CD8-positive, alpha-beta memory T cell (primary cell): Measurements from ENCODE around the gene FFAR1. TPM values are rescaled to one million over a fixed set of nuclear protein-coding genes. Genes with fewer than 3 reads are reported as not detected.
A peak's percentile ranks its signal among the peaks of the same experiment; 100 is the strongest.

Experiments
- CTCF ChIA-PET: fragments of 350-600 bp; sonication (Branson Sonifier 250); formaldehyde crosslinking; loops from one replicate; lab custom pipeline; 2021; ENCODE audit warnings: antibody characterized with exemption; lab: Charles Lee
- POLR2A ChIA-PET: fragments of 350-600 bp; sonication (Branson Sonifier 250); formaldehyde crosslinking; loops from one replicate; lab custom pipeline; 2021; ENCODE audit warnings: antibody characterized with exemption; lab: Charles Lee
- DNase-seq, 5 donors: peaks; one replicate each; pipeline versions ENCODE4 v3.0.0 to v3.0.0-alpha.2; 2020 to 2022; ENCODE audit warnings: mixed read lengths in 1 of 5
- H3K27ac ChIP-seq: one replicate; pipeline ENCODE4 v1.7.0; 2013; ENCODE audit warnings: low read depth, mild to moderate bottlenecking, low read length, moderate library complexity
- H3K27me3 ChIP-seq: 2 replicates; pipeline ENCODE4 v1.7.0; 2013; ENCODE audit warnings: low read length, mild to moderate bottlenecking; ENCODE audit not compliant: insufficient read depth, poor library complexity, severe bottlenecking
- H3K36me3 ChIP-seq: 2 replicates; pipeline ENCODE4 v1.7.0; 2013; ENCODE audit warnings: mild to moderate bottlenecking, low read length, moderate library complexity; ENCODE audit not compliant: insufficient read depth
- H3K4me1 ChIP-seq: 2 replicates; pipeline ENCODE4 v1.7.0; 2013; ENCODE audit warnings: mild to moderate bottlenecking, low read length, moderate library complexity; ENCODE audit not compliant: insufficient read depth
- H3K4me3 ChIP-seq: 2 replicates; pipeline ENCODE4 v1.7.0; 2013; ENCODE audit warnings: mild to moderate bottlenecking, low read length
- H3K9me3 ChIP-seq: 2 replicates; pipeline ENCODE4 v1.7.0; 2013; ENCODE audit warnings: mild to moderate bottlenecking, low read length
- H3K27ac Mint-ChIP-seq, 8 donors: one replicate each; pipeline ENCODE4 v1.8.0; 2020 to 2021; ENCODE audit warnings: mixed read lengths in 8 of 8, mild to moderate bottlenecking in 6 of 8, inconsistent platforms in 3 of 8, moderate library complexity in 3 of 8
- H3K27me3 Mint-ChIP-seq, 2 donors: one replicate each; pipeline ENCODE4 v1.8.0; 2020 to 2021; ENCODE audit warnings: mixed read lengths in 2 of 2, mild to moderate bottlenecking in 1 of 2, moderate library complexity in 1 of 2
- H3K36me3 Mint-ChIP-seq, 3 donors: one replicate each; pipeline ENCODE4 v1.8.0; 2020 to 2021; ENCODE audit warnings: mixed read lengths in 3 of 3, inconsistent platforms in 1 of 3, mild to moderate bottlenecking in 1 of 3
- H3K4me1 Mint-ChIP-seq, 3 donors: one replicate each; pipeline ENCODE4 v1.8.0; 2020 to 2021; ENCODE audit warnings: mixed read lengths in 3 of 3, inconsistent platforms in 1 of 3, mild to moderate bottlenecking in 1 of 3
- H3K4me3 Mint-ChIP-seq, 7 donors: one replicate each; pipeline ENCODE4 v1.8.0; 2020 to 2021; ENCODE audit warnings: mixed read lengths in 7 of 7, mild to moderate bottlenecking in 6 of 7, moderate library complexity in 4 of 7, inconsistent platforms in 2 of 7
- H3K9me3 Mint-ChIP-seq, 5 donors: one replicate each; pipeline ENCODE4 v1.8.0; 2020 to 2022; ENCODE audit warnings: mixed read lengths in 5 of 5, mild to moderate bottlenecking in 3 of 5, moderate library complexity in 2 of 5, inconsistent platforms in 1 of 5
- polyA plus RNA-seq: library from polyadenylated mRNA; unstranded; fragments of 300-500 nt; fragmentation: Illumina TruSeq; gene quantifications from one replicate; pipeline ENCODE4 v1.2.3, GENCODE V29; 2021
- total RNA-seq, 2 experiments: library from RNA; stranded (reverse); gene quantifications; one replicate each; pipeline ENCODE4 v1.2.3, GENCODE V29; 2021

FFAR1 gene, protein sequence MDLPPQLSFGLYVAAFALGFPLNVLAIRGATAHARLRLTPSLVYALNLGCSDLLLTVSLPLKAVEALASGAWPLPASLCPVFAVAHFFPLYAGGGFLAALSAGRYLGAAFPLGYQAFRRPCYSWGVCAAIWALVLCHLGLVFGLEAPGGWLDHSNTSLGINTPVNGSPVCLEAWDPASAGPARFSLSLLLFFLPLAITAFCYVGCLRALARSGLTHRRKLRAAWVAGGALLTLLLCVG (N-terminal part only)
- total RNA-seq (not detected), polyA plus RNA-seq (not detected)

GRCh38 chr19:35347171-35347929, at the start of gene FFAR1:
Gene FFAR1 (plus strand): TSS chr19:35347902. CDS start chr19:35351552, 3,650 bp downstream.
- H3K36me3 ChIP-seq = no peaks in the 10 kb centered on the region
- Mint-ChIP-seq H3K4me1 (peaks cover 25 to 27% (median 26%) of the 10 kb centered on the region in 3 donors), H3K27ac (peak within 1 kb of the TSS in 7 of 8 donors; percentile 71 to 91 (median 81)), H3K4me3 (peak within 1 kb of the TSS; percentile 49 to 90 (median 73)), H3K36me3 (no peaks in the 10 kb centered on the region), H3K9me3 (peaks cover 0 to 2% (median 0%) of the 10 kb centered on the region in 5 donors), H3K27me3 (peaks cover 8 to 18% of the 10 kb centered on the region in 2 donors)
- H3K27me3 ChIP-seq = no peaks in the 10 kb centered on the region
- peaks cover 21% of the 10 kb centered on the region for H3K4me1 ChIP-seq
- H3K4me3 ChIP-seq = peak within 1 kb of the TSS; percentile 26
- ChIA-PET CTCF (interaction anchor here (0.6 to 0.9 kb wide), 2 partner anchors 8 to 121 kb away, joined by 3 read pairs; no protein-coding TSS in a partner anchor), POLR2A (interaction anchor here (0.6 to 0.7 kb wide), 2 partner anchors 79 to 84 kb away, joined by 3 read pairs; no protein-coding TSS in a partner anchor)
- no peaks in the 10 kb centered on the region for H3K9me3 ChIP-seq
- no peak within 1 kb of the TSS for H3K27ac ChIP-seq
- DNase-seq = peak in 3 of 5 donors; percentile 14 to 58 (median 31)

DNA sequence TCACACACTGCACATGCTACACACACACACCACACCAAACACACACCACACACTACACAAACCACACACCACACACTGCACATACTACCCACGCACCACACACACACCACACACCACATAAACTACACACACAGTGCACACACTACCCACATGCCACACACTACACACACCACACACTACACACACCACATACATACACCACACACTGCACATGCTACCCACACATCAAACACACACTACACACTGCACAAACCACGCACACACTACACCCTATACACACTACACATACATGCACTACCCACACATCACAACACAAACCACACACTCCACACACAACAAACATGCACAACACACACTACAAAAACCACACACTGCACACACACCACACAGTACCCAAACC, 49.8 kb upstream of the FFAR1 start:
- peaks cover 0 to 4% of the 10 kb centered on the region in 2 donors for H3K27me3 Mint-ChIP-seq
- ChIA-PET CTCF (no interaction called here), POLR2A (no interaction called here)
- Histone ChIP-seq H3K4me1 (peaks cover 10% of the 10 kb centered on the region), H3K27me3 (no peaks in the 10 kb centered on the region), H3K4me3 (no peak overlapping the region), H3K27ac (no peak overlapping the region), H3K9me3 (no peaks in the 10 kb centered on the region), H3K36me3 (no peaks in the 10 kb centered on the region)
- no peaks in the 10 kb centered on the region for H3K9me3 Mint-ChIP-seq
- no peaks in the 10 kb centered on the region for H3K36me3 Mint-ChIP-seq
- no peak for DNase-seq
- H3K4me1 Mint-ChIP-seq = peaks cover 0 to 9% (median 6%) of the 10 kb centered on the region in 3 donors
- H3K27ac Mint-ChIP-seq = no peak overlapping the region
- no peak overlapping the region for H3K4me3 Mint-ChIP-seq

DNA sequence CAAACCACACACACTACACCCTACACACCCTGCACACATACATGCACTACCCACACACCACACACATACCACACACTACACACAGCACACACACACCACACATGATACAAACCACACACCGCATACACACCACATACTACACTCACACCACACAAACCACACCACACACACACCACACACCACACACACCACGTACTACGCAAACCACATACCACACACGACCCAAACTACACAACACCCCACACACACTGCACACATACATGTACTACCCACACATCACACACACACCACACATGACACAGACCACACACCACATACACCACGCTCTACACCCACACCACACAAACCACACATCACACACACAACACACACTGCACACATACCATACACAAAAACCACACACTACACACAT, 49.1 kb upstream of the FFAR1 start:
- Mint-ChIP-seq H3K4me3 (no peak overlapping the region), H3K27ac (no peak overlapping the region), H3K27me3 (peaks cover 0 to 4% of the 10 kb centered on the region in 2 donors), H3K36me3 (no peaks in the 10 kb centered on the region), H3K4me1 (peaks cover 0 to 9% (median 6%) of the 10 kb centered on the region in 3 donors), H3K9me3 (no peaks in the 10 kb centered on the region)
- Histone ChIP-seq H3K4me1 (peaks cover 10% of the 10 kb centered on the region), H3K27ac (no peak overlapping the region), H3K4me3 (no peak overlapping the region), H3K36me3 (no peaks in the 10 kb centered on the region), H3K27me3 (no peaks in the 10 kb centered on the region), H3K9me3 (no peaks in the 10 kb centered on the region)
- ChIA-PET CTCF (no interaction called here), POLR2A (no interaction called here)
- DNase-seq = no peak

GRCh38 chr19:35299523-35300338, 48.0 kb upstream of the FFAR1 start:
- H3K4me1 Mint-ChIP-seq = peaks cover 0 to 9% (median 6%) of the 10 kb centered on the region in 3 donors
- no peaks in the 10 kb centered on the region for H3K36me3 Mint-ChIP-seq
- no peaks in the 10 kb centered on the region for H3K9me3 Mint-ChIP-seq
- Histone ChIP-seq H3K36me3 (no peaks in the 10 kb centered on the region), H3K4me1 (peaks cover 10% of the 10 kb centered on the region), H3K27me3 (no peaks in the 10 kb centered on the region), H3K27ac (no peak overlapping the region), H3K4me3 (no peak overlapping the region), H3K9me3 (no peaks in the 10 kb centered on the region)
- peaks cover 0 to 1% of the 10 kb centered on the region in 2 donors for H3K27me3 Mint-ChIP-seq
- DNase-seq = no peak
- H3K27ac Mint-ChIP-seq = no peak overlapping the region
- H3K4me3 Mint-ChIP-seq = no peak overlapping the region
- POLR2A ChIA-PET = no interaction called here
- CTCF ChIA-PET = no interaction called here

DNA sequence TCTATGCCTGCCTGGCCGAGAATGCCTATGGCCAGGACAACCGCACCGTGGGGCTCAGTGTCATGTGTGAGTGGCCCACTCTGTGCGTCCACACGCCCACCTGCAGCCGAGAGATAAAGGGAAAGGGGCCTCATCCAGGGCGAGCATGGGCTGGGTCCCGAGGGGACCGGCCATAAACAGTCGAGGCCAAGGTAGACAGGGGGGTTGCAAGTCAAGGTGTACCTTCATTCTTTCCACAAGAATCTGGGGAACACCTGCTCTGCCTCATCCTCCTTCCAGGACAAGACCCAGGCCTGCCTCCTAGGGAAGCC, 47.4 kb upstream of the FFAR1 start:
- no peaks in the 10 kb centered on the region for H3K27me3 ChIP-seq
- H3K36me3 ChIP-seq = no peaks in the 10 kb centered on the region
- Mint-ChIP-seq H3K4me3 (no peak overlapping the region), H3K36me3 (no peaks in the 10 kb centered on the region), H3K27me3 (peaks cover 0 to 1% of the 10 kb centered on the region in 2 donors), H3K4me1 (peaks cover 0 to 9% (median 6%) of the 10 kb centered on the region in 3 donors), H3K9me3 (no peaks in the 10 kb centered on the region), H3K27ac (no peak overlapping the region)
- no peaks in the 10 kb centered on the region for H3K9me3 ChIP-seq
- no peak overlapping the region for H3K27ac ChIP-seq
- ChIA-PET POLR2A (no interaction called here), CTCF (no interaction called here)
- no peak for DNase-seq
- no peak overlapping the region for H3K4me3 ChIP-seq
- peaks cover 10% of the 10 kb centered on the region for H3K4me1 ChIP-seq

DNA sequence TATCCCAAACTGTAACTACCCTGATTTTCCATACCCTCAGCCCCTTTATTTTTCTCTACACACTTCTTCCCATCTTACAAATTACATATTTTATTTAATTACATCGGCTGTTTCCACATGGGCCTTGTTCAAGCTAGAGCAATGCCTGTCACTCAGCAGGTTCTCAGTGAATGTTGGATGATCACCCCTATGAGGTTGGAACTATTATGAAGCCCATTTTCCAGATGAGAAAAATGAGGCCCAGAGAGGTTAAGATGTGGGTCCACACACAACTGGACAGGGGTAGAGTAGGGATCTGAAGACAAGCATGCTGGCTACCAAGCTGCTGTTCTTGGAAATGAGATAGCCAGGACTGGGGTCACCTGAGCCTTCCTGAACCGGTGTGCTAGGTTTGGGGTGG, 45.7 kb upstream of the FFAR1 start:
- H3K27me3 ChIP-seq = no peaks in the 10 kb centered on the region
- no peaks in the 10 kb centered on the region for H3K36me3 Mint-ChIP-seq
- no peak overlapping the region for H3K4me3 ChIP-seq
- DNase-seq = no peak
- no peaks in the 10 kb centered on the region for H3K36me3 ChIP-seq
- no peaks in the 10 kb centered on the region for H3K4me1 ChIP-seq
- H3K4me1 Mint-ChIP-seq = no peaks in the 10 kb centered on the region
- CTCF ChIA-PET = no interaction called here
- H3K27ac Mint-ChIP-seq = peak overlapping the region in 1 of 8 donors; percentile 82
- POLR2A ChIA-PET = no interaction called here
- H3K27ac ChIP-seq = no peak overlapping the region
- H3K27me3 Mint-ChIP-seq = peaks cover 0 to 1% of the 10 kb centered on the region in 2 donors
- H3K9me3 Mint-ChIP-seq = no peaks in the 10 kb centered on the region
- no peak overlapping the region for H3K4me3 Mint-ChIP-seq
- H3K9me3 ChIP-seq = no peaks in the 10 kb centered on the region

GRCh38 chr19:35302446-35302845, 45.3 kb upstream of the FFAR1 start:
- H3K9me3 Mint-ChIP-seq = no peaks in the 10 kb centered on the region
- POLR2A ChIA-PET = no interaction called here

More at GRCh38 chr19:35302446-35302845, 45.3 kb upstream of the FFAR1 start:
- no peaks in the 10 kb centered on the region for H3K27me3 ChIP-seq
- no peaks in the 10 kb centered on the region for H3K36me3 Mint-ChIP-seq
- H3K36me3 ChIP-seq = no peaks in the 10 kb centered on the region
- CTCF ChIA-PET = no interaction called here
- H3K27ac Mint-ChIP-seq = no peak overlapping the region
- no peak overlapping the region for H3K4me3 ChIP-seq
- no peaks in the 10 kb centered on the region for H3K4me1 ChIP-seq
- no peaks in the 10 kb centered on the region for H3K9me3 ChIP-seq
- no peak overlapping the region for H3K27ac ChIP-seq
- H3K4me1 Mint-ChIP-seq = no peaks in the 10 kb centered on the region
- H3K4me3 Mint-ChIP-seq = no peak overlapping the region
- H3K27me3 Mint-ChIP-seq = peaks cover 0 to 1% of the 10 kb centered on the region in 2 donors
- DNase-seq = no peak
